Measurements from ENCODE around the gene MCM6.

MCM6 gene

DNA sequence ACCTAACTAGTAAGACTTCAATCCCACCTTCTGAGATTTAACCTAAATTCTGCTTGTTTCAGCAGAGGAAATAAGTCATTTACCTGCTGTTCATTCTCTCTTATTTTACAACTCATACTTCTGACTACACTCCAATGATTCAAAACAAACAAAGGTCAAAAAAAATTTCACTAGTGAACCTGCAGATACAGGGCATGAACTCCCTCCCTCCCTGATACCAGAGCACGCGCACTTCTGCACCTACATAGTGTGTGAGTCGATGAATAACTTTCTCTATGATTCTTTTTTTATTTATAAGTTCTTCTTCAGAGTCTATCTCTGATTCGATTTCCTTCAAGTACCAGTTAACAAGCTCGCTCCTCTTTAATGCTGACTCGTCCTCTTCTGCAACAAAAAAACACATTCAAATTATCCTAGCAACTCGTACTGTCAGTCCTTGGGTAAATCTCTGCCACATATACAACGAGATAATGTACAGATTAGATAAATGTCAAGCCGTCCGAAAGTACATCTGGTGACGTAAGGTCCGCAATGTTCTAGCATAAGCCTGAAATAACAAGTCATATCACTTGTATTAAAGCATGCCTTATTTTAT lies 31.8 kb downstream of the MCM6 start:
- Mint-ChIP-seq H3K4me3 (no peak overlapping the region), H3K27ac (no peak overlapping the region), H3K27me3 (no peaks in the 10 kb centered on the region), H3K9me3 (no peaks in the 10 kb centered on the region), H3K4me1 (peaks cover 2% of the 10 kb centered on the region), H3K36me3 (ENCODE audit: low read depth) (peaks cover 79% of the 10 kb centered on the region)
- DNase-seq (no peak), ATAC-seq (no peak)

DNA sequence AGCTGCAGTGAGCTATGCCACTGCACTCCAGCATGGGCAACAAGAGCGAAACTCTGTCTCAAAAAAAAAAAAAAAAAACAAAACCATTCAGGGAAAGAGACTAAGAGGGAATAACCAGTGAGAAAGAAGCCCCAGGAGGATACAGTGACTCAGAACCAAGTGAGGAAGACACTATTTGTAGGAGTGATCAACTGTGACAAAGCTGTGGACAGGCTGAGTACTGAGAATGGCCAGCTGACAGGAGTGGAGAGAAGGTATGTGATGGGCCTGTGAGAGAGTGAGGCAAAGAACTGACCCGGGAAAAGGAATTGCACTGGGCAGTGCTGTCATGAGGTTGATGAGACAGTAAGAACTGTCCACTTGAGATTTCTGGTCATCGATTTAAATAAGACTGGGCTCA lies 32.6 kb downstream of the MCM6 start:
- DNase-seq (no peak), ATAC-seq (no peak)
- no peak overlapping the region for H3K4me3 Mint-ChIP-seq
- no peak overlapping the region for H3K27ac Mint-ChIP-seq
- H3K27me3 Mint-ChIP-seq, result no peaks in the 10 kb centered on the region
- no peaks in the 10 kb centered on the region for H3K9me3 Mint-ChIP-seq
- H3K4me1 Mint-ChIP-seq, result peaks cover 2% of the 10 kb centered on the region
- peaks cover 76% of the 10 kb centered on the region for H3K36me3 Mint-ChIP-seq (ENCODE audit: low read depth)

DNA sequence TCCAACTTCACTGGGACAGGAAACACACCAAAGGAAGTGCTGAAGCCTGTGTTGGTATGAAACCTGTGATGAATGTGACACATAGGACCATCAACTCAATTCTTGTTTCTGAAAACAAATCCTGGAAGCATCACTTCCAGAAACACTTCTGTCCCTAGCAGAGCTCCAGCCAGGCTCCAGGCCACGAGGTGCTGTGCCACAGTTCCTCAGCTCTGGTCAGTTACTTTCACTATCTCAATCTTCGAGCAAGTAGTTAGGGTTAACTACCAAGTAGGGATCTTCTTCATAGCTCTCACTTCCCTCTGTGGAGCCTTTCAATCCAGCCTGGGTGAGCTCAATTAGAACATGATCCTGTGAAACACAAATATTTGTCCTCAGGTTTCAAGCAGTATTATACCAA lies 35.6 kb downstream of the MCM6 start:
- ATAC-seq (no peak), DNase-seq (no peak)
- no peaks in the 10 kb centered on the region for H3K9me3 Mint-ChIP-seq
- H3K27ac Mint-ChIP-seq, result no peak overlapping the region
- H3K36me3 Mint-ChIP-seq (ENCODE audit: low read depth), result peaks cover 59% of the 10 kb centered on the region
- H3K4me1 Mint-ChIP-seq, result peaks cover 4% of the 10 kb centered on the region
- H3K27me3 Mint-ChIP-seq, result no peaks in the 10 kb centered on the region
- no peak overlapping the region for H3K4me3 Mint-ChIP-seq

DNA sequence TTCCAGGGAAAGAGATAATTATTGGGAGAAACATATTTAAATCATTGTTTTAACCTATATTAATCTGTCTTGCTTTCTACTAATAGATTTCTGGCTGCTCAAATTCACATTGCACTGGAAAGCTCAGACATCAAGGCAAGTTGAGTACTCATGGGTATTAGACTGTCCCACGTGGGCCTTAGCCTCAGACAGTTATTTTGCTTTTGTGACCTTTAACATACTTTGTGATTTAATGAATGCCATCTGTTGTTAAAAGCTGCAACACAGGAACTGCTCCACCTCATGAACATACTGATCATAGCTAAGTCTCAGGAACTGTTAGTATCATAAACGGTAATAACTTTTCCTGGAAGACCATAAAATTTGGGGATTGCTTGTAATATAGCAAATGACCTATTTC lies 36.5 kb downstream of the MCM6 start:
- Mint-ChIP-seq H3K27ac (no peak overlapping the region), H3K9me3 (no peaks in the 10 kb centered on the region), H3K27me3 (no peaks in the 10 kb centered on the region), H3K4me1 (peaks cover 5% of the 10 kb centered on the region), H3K4me3 (no peak overlapping the region), H3K36me3 (ENCODE audit: low read depth) (peaks cover 53% of the 10 kb centered on the region)
- DNase-seq, result no peak
- no peak for ATAC-seq

DNA sequence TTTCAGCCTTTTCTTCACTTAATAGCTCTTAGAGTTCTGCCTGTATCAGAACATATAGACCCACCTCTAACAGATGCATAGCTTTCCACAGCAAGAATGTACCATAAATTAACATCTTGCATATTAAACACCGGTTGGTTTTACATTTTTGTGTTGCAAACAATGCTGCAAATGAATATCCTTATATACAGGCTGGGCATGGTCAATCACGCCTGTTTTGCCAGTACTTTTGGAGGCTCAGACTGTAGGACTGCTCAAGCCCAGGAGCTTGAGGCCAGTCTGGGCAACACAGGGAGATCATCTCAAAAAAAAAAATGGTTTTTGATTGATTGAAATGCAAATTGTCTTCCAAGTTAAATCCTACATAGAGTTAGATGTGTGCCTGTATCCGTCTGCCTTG lies 37.7 kb downstream of the MCM6 start:
- H3K4me1 Mint-ChIP-seq, result peaks cover 5% of the 10 kb centered on the region
- ATAC-seq, result no peak
- no peaks in the 10 kb centered on the region for H3K9me3 Mint-ChIP-seq
- no peak for DNase-seq
- H3K27me3 Mint-ChIP-seq, result no peaks in the 10 kb centered on the region
- no peak overlapping the region for H3K27ac Mint-ChIP-seq
- H3K36me3 Mint-ChIP-seq (ENCODE audit: low read depth), result peaks cover 41% of the 10 kb centered on the region
- H3K4me3 Mint-ChIP-seq, result no peak overlapping the region

DNA sequence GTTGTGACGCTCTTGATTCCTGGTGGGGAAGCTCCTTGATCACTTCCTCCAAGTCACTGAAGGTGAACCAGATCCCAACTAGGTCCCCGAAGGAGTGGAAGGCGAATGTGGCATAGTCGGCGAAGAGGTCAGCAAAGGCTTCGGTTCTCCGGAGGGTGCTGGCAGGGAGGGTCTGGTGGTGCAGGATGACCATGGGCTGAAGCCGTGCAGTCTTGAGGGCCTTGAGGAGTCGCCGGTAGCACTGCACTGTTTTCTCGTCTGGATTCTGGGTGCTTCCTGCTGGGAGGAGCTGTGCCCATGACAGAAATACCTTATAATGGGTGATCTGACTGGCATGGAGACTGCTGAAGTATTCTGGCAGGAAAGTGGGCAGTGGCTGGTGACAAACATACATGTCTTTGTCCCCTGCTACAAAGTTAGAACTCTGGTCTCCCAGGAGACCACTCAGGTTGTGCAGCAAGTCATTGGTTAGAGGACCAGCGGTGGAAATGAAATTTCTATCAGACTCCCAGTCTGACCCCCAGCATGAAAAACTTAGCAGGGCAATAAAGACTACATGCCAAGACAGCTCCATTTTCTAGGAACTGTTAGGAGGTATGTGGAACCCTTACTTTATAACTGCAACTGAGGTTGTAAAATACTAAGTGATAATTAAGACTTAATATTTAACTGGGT lies 39.5 kb downstream of the MCM6 start, which contains the start of gene LCT:
TSS of gene LCT (minus strand) at position 589 of the 675 bp plus-strand sequence. CDS start at position 574, 15 bp downstream.
- ATAC-seq (no peak), DNase-seq (no peak)
- no peak within 1 kb of the TSS for H3K4me3 Mint-ChIP-seq

DNA sequence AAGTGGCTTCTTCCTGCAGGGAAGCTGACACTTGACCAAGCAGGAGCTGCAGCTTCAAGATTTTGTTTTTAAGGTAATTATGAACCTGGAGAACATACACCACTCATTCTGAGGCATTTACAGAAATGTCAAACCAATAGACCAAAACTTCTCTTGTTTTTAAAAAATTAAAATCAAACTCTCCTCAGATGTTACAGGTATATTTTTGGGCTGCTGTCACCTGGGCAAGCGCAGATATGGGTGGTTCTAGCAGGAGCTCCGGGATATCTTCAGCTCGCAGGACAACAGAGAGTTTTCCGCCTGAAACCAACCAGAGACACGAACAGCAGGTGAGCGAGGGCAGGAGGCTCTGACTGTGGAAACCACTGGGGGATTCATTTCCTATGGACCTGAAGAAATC lies 43.4 kb downstream of the MCM6 start:
- no peak for ATAC-seq
- DNase-seq, result no peak
- H3K27me3 Mint-ChIP-seq, result no peaks in the 10 kb centered on the region
- H3K4me3 Mint-ChIP-seq, result no peak overlapping the region
- H3K27ac Mint-ChIP-seq, result no peak overlapping the region
- peaks cover 3% of the 10 kb centered on the region for H3K36me3 Mint-ChIP-seq (ENCODE audit: low read depth)
- H3K4me1 Mint-ChIP-seq, result peaks cover 3% of the 10 kb centered on the region
- H3K9me3 Mint-ChIP-seq, result no peaks in the 10 kb centered on the region

More for the DNA sequence above, 39.5 kb downstream of the MCM6 start, which contains the start of gene LCT:
- Mint-ChIP-seq H3K9me3 (no peaks in the 10 kb centered on the region), H3K27me3 (no peaks in the 10 kb centered on the region), H3K36me3 (ENCODE audit: low read depth) (peaks cover 28% of the 10 kb centered on the region), H3K27ac (no peak within 1 kb of the TSS), H3K4me1 (peaks cover 5% of the 10 kb centered on the region)

DNA sequence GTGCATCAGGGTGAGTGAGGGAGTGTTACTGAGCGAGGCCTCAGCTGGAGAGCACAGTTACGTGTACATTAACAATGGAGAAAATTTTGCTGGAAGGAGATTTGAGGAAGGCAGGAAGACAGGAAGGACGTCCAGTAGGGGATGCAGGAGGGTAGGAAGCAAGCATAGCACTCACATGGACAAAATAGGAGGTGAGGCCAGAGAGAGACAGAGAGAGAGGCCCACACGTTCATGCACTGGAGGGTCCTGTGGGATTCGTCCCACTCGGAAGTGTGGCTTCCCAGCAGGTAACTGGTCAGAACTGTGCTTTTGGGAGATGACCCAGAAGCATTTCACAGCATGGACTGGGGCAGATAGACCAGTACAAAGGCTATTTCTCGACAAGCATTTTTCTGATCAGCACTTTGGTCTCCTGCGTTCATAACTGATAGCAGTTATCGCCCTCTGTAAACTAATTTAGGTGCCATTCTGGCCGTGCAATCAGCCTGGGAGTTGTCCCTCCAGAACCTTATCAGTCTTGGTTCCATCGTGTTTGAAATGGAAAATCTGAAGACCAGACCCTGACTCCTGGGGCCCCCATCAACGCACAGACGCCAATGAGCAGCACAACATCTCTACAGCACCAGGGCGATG lies 44.9 kb downstream of the MCM6 start:
- Mint-ChIP-seq H3K4me3 (no peak overlapping the region), H3K4me1 (peaks cover 3% of the 10 kb centered on the region), H3K27me3 (no peaks in the 10 kb centered on the region), H3K36me3 (ENCODE audit: low read depth) (peaks cover 1% of the 10 kb centered on the region), H3K9me3 (no peaks in the 10 kb centered on the region), H3K27ac (no peak overlapping the region)
- no peak for DNase-seq
- no peak for ATAC-seq

DNA sequence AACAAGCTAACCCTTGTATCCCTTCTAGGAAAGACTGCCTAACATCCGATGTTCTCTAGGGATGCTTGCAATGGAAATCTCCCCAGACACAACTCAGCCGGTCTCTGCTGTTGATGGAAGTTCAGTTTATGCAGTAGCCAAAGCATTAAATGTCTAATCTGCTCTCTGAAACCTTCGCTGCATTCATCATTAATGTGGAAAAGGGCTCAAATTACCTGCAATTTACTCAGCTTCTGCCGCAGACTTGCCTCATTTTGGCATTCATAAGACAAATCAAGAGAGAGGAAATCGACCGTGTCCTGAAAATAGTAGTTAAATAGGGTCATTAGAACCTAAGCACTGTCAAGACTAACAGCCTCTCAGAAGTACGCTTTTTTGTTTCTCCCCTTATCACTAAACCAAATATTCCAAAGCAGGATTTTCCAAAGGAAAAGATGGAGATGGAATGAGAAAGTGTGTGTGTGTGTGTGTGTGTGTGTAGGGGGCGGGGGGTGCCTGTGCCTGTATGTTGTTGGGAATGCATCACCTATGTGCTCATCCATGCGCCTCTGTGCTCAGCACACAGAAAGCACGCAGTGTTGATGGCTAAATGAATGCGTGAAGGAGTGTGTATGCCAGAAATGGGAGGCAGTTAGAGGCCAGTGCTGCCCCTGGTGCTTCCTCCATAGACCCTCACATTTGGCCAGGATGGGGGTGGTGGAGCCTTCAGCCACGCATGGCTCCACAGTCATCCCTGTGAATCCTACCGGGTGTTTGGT lies 46.7 kb downstream of the MCM6 start:
- Mint-ChIP-seq H3K36me3 (ENCODE audit: low read depth) (no peaks in the 10 kb centered on the region), H3K4me3 (no peak overlapping the region), H3K27me3 (no peaks in the 10 kb centered on the region), H3K9me3 (no peaks in the 10 kb centered on the region), H3K27ac (no peak overlapping the region), H3K4me1 (peaks cover 6% of the 10 kb centered on the region)
- ATAC-seq (no peak), DNase-seq (no peak)

DNA sequence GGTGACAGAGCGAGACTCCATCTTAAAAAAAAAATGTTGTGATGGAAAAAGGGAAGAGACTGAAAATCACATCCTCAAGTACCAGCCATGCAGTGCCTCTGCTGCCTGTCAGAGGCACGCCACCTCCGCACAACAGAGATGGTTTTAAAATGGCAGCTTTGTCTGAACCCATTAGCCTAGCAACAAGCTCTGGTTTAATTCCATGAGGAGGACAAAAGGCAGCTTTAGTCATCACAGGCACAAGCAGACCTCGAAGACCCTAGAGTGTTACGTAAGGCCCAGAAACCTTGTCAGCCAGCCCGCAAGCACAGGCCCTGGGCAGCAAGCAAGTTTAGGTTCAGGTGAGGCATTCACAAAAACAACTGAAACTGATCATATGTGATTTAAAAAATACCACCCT lies 49.7 kb downstream of the MCM6 start:
- DNase-seq, result no peak
- no peaks in the 10 kb centered on the region for H3K27me3 Mint-ChIP-seq
- peaks cover 13% of the 10 kb centered on the region for H3K4me1 Mint-ChIP-seq
- peaks cover 3% of the 10 kb centered on the region for H3K9me3 Mint-ChIP-seq
- no peak for ATAC-seq
- peaks cover 13% of the 10 kb centered on the region for H3K36me3 Mint-ChIP-seq (ENCODE audit: low read depth)
- no peak overlapping the region for H3K27ac Mint-ChIP-seq
- no peak overlapping the region for H3K4me3 Mint-ChIP-seq

DNA sequence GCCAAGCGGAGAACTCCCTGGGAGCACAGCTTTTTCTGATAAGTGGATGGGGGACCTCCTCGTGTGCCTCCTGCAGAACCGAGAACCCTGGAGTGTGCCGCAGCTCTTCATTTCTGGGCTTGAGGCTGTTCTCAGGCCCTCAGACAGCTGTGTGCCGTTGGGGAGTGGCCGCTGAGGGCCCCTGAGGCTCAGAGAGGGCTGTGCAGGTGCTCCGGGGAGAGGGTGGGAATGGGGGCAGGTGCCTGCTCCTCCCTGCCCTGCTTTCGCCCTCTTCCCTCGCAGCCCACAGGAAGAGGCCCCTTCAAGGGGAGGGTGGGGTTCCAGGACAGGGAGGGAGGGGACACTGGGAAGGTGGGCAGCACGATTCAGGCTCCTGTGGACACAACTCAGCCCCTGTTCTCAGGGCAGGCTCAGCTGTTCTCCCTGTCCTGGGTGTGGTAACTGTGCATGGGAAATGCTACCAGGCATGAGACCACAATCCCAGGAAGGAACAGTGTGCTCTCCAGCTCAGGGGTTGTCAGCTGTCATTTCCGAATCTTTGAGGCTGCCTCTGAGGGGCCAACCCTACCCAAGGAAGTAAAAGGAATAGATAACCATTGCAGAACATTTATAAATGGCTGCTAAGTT lies 50.6 kb downstream of the MCM6 start:
- peaks cover 3% of the 10 kb centered on the region for H3K9me3 Mint-ChIP-seq
- peak; percentile 5 for ATAC-seq
- H3K27ac Mint-ChIP-seq, result no peak overlapping the region
- H3K4me1 Mint-ChIP-seq, result peaks cover 21% of the 10 kb centered on the region
- no peaks in the 10 kb centered on the region for H3K27me3 Mint-ChIP-seq
- H3K36me3 Mint-ChIP-seq (ENCODE audit: low read depth), result peaks cover 13% of the 10 kb centered on the region
- DNase-seq, result no peak
- no peak overlapping the region for H3K4me3 Mint-ChIP-seq

DNA sequence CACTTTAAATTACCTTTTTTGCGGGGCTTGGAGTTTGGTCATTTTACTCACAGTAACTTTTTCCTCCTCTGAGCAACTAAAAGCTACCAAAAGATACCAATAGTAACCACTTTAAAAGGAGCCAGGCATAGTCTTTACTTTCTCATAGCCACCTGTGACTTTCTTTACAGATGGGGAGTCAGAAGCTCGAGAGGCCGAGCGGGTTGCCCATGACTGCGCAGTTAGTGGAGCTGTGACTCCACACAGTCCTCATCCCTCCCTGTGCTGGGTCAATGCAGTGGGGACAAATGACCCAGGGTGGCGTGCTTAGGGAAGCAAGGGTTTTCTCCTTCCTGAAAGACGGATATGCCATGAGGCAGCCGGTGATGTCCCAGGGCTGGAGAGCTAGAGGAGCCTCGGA lies 51.1 kb downstream of the MCM6 start:
- DNase-seq (no peak), ATAC-seq (no peak)
- Mint-ChIP-seq H3K27me3 (no peaks in the 10 kb centered on the region), H3K4me1 (peaks cover 26% of the 10 kb centered on the region), H3K27ac (no peak overlapping the region), H3K4me3 (no peak overlapping the region), H3K36me3 (ENCODE audit: low read depth) (peaks cover 13% of the 10 kb centered on the region), H3K9me3 (peaks cover 3% of the 10 kb centered on the region)

DNA sequence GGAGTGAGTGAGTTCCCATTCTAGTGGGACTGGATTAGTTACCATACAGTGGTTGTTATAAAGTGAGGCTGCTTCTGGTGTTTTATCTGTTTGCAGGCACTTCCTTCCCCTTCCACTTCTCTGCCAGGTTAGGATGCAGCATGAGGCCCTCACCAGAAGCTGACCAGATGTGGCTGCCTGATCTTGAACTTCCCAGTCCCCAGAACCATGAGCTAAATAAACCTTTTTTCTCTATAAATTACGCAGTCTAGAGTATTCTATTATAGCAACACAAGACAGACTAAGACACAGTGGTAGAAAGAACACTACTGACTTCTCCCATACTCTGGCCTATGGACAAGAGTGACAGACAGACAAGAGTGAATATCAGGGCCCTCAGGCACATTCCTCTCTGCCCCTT lies 53.4 kb downstream of the MCM6 start:
- no peaks in the 10 kb centered on the region for H3K27me3 Mint-ChIP-seq
- DNase-seq, result no peak
- no peak for ATAC-seq
- peaks cover 48% of the 10 kb centered on the region for H3K4me1 Mint-ChIP-seq
- peaks cover 13% of the 10 kb centered on the region for H3K36me3 Mint-ChIP-seq (ENCODE audit: low read depth)
- H3K9me3 Mint-ChIP-seq, result peaks cover 3% of the 10 kb centered on the region
- no peak overlapping the region for H3K4me3 Mint-ChIP-seq
- no peak overlapping the region for H3K27ac Mint-ChIP-seq

DNA sequence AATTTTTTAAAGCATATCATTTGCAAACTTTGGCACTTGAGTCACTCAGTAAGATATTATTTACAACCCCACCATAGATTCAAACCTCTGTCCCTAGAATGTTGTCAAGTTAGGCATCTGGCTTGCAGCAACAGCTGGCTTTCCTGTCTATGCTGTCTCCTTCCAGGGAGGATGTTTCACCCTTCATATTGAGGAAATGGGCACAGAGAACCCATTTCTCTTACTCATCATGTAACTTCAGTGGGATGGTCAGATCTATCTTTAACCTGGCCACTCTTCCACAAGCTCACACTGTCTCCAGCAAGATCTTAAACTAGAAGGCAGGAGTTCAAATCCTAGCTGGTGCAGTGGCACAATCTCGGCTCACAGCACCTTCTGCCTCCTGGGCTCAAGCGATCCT lies 55.1 kb downstream of the MCM6 start:
- H3K4me3 Mint-ChIP-seq, result peak overlapping the region; percentile 78
- peak overlapping the region; percentile 86 for H3K27ac Mint-ChIP-seq
- peaks cover 13% of the 10 kb centered on the region for H3K36me3 Mint-ChIP-seq (ENCODE audit: low read depth)
- H3K9me3 Mint-ChIP-seq, result peaks cover 3% of the 10 kb centered on the region
- no peak for DNase-seq
- ATAC-seq, result no peak
- no peaks in the 10 kb centered on the region for H3K27me3 Mint-ChIP-seq
- H3K4me1 Mint-ChIP-seq, result peaks cover 55% of the 10 kb centered on the region

Data from activated naive CD8-positive, alpha-beta T cell treated with anti-CD3 and anti-CD28 coated beads, Interleukin-2, amount 50 U/mL, for 24 hours (primary cell).